K562 (cell line): ENCODE data around the gene NEB. TPM values are rescaled to one million over a fixed set of nuclear protein-coding genes. Genes with fewer than 3 reads are reported as not detected.

ENCODE experiments used
- ATAC-seq: fragments of 200-7000 bp; cut with Tn5 transposase; 3 replicates; pipeline ENCODE4 v1.9.1; 2020; ENCODE audit warnings: moderate library complexity
- BruUV-seq: library from RNA; stranded (reverse); fragments of 400-500 nt; replicated peaks from 2 replicates; lab custom pipeline; 2021; lab: Mats Ljungman, UMichigan
- CTCF ChIA-PET: fragments of 300-600 bp; formaldehyde crosslinking; extraction: SDS; loops from one replicate; lab custom pipeline; 2021; ENCODE audit warnings: low intra/inter-chr PET ratio; lab: Yijun Ruan, JAX
- POLR2A ChIA-PET: fragments of 300-600, 350-650 bp; sonication (Branson Sonifier 250); formaldehyde crosslinking; extraction: SDS; loops from one replicate; lab custom pipeline; 2021; ENCODE audit warnings: antibody characterized with exemption, inconsistent platforms; lab: Yijun Ruan, JAX
- DNase-seq, 4 experiments: peaks; one replicate each; pipeline versions ENCODE4 v3.0.0 to v3.0.0-alpha.2; 2011 to 2018; ENCODE audit warnings: low spot score in 3 of 4, mixed read lengths in 3 of 4; ENCODE audit errors: extremely low read depth in 1 of 4
- FAIRE-seq: peaks from 2 replicates; lab custom pipeline; 2011; peaks lifted over from hg19 to GRCh38; lab: Jason Lieb, UNC
- H2AFZ ChIP-seq: 2 replicates; pipeline ENCODE4 v1.6.0; 2011; ENCODE audit warnings: low read depth, low read length, control low read depth, inconsistent platforms
- H3K27ac ChIP-seq: fragments of 200-600 bp; 3 replicates; pipeline ENCODE4 v1.8.0; 2011; ENCODE audit warnings: low read depth, mild to moderate bottlenecking, control low read depth, inconsistent platforms, low read length, moderate library complexity, mixed read lengths; ENCODE audit errors: extremely low read depth
- H3K27me3 ChIP-seq, 2 experiments: fragments of 300-600 bp in 1 of 2; 2 replicates in 1 of 2; 3 replicates in 1 of 2; pipeline versions ENCODE4 v1.6.0 to v1.8.0; 2011; ENCODE audit warnings: inconsistent platforms in 2 of 2, low read length in 2 of 2, mild to moderate bottlenecking in 1 of 2, mixed read lengths in 1 of 2, moderate library complexity in 1 of 2; ENCODE audit not compliant: control insufficient read depth in 2 of 2, insufficient read depth in 2 of 2
- H3K36me3 ChIP-seq: fragments of 300-600 bp; 3 replicates; pipeline ENCODE4 v1.8.0; 2011; ENCODE audit warnings: mild to moderate bottlenecking, low read length, inconsistent platforms; ENCODE audit not compliant: control insufficient read depth, insufficient read depth
- H3K4me1 ChIP-seq, 2 experiments: fragments of 200-600 bp in 1 of 2; replicated peaks in 1 of 2; 2 replicates in 1 of 2; 3 replicates in 1 of 2; pipeline versions ENCODE4 v1.5.1 to v1.8.0; 2011; ENCODE audit warnings: inconsistent platforms in 2 of 2, low read length in 2 of 2, mild to moderate bottlenecking in 1 of 2, mixed read lengths in 1 of 2, moderate library complexity in 1 of 2; ENCODE audit not compliant: control insufficient read depth in 2 of 2, insufficient read depth in 2 of 2
- H3K4me2 ChIP-seq: 2 replicates; pipeline ENCODE4 v1.6.1; 2011; ENCODE audit warnings: low read length, control low read depth, inconsistent platforms, mixed read lengths; ENCODE audit not compliant: insufficient read depth
- H3K4me3 ChIP-seq: fragments of 200-600 bp; sonication (generic), shearing (Covaris generic); 2 replicates; pipeline ENCODE4 v1.5.1; 2016; ENCODE audit warnings: control low read depth, inconsistent platforms
- H3K79me2 ChIP-seq: fragments of 200-600 bp; 3 replicates; pipeline ENCODE4 v1.8.0; 2011; ENCODE audit warnings: low read length, inconsistent platforms; ENCODE audit not compliant: control insufficient read depth, insufficient read depth
- H3K9ac ChIP-seq, 2 experiments: 2 replicates each; pipeline versions ENCODE4 v1.6.0 to v1.6.1; 2011; ENCODE audit warnings: low read depth in 2 of 2, low read length in 2 of 2, control low read depth in 1 of 2, inconsistent platforms in 1 of 2, mild to moderate bottlenecking in 1 of 2, mixed read lengths in 1 of 2; ENCODE audit not compliant: insufficient read depth in 1 of 2
- H3K9me1 ChIP-seq: one replicate; pipeline ENCODE4 v1.6.0; 2011; ENCODE audit warnings: inconsistent platforms, mild to moderate bottlenecking, low read length, moderate library complexity; ENCODE audit not compliant: control insufficient read depth, insufficient read depth
- H3K9me3 ChIP-seq: replicated peaks from 2 replicates; pipeline ENCODE4 v1.5.1; 2011; ENCODE audit warnings: low read depth, low read length, inconsistent platforms; ENCODE audit not compliant: control insufficient read depth, insufficient read depth
- H4K20me1 ChIP-seq: replicated peaks from 2 replicates; pipeline ENCODE4 v1.6.1; 2011; ENCODE audit warnings: low read length, inconsistent platforms, mixed read lengths; ENCODE audit not compliant: control insufficient read depth, insufficient read depth
- BHLHE40 ChIP-seq: IDR thresholded peaks from 2 replicates; pipeline ENCODE4 v1.6.1; 2011; ENCODE audit warnings: low read length, improper control_type of control experiment
- ETV5 ChIP-seq: sonication (generic); formaldehyde crosslinking; IDR thresholded peaks from 2 replicates; pipeline ENCODE4 v1.4.0; 2020; ENCODE audit warnings: low read depth, mild to moderate bottlenecking, missing genetic modification reagents
- FOXA3 ChIP-seq, 2 experiments: fragments of 450-650 bp in 1 of 2; sonication (generic) in 1 of 2; formaldehyde crosslinking; IDR thresholded peaks in 1 of 2; conservative IDR thresholded peaks in 1 of 2; 2 replicates each; pipeline versions ENCODE4 v1.4.0 to v1.8.0; 2020 to 2022; ENCODE audit warnings: mild to moderate bottlenecking in 2 of 2, missing genetic modification reagents in 1 of 2
- HMG20A ChIP-seq: fragments of 450-650 bp; formaldehyde crosslinking; conservative IDR thresholded peaks from 2 replicates; pipeline ENCODE4 v1.4.0; 2020; ENCODE audit warnings: mild to moderate bottlenecking, mixed read lengths
- L3MBTL2 ChIP-seq: fragments of 450-650 bp; IDR thresholded peaks from 2 replicates; pipeline ENCODE4 v1.6.1; 2016; ENCODE audit warnings: mild to moderate bottlenecking, moderate library complexity
- MEIS2 ChIP-seq: fragments of 450-650 bp; IDR thresholded peaks from 2 replicates; pipeline ENCODE4 v1.6.1; 2014; ENCODE audit warnings: mild to moderate bottlenecking; ENCODE audit not compliant: partially characterized antibody
- PBX2 ChIP-seq, 2 experiments: IDR thresholded peaks in 1 of 2; conservative IDR thresholded peaks in 1 of 2; 2 replicates each; pipeline ENCODE4 v1.6.1; 2016; ENCODE audit warnings: low read depth in 2 of 2, mild to moderate bottlenecking in 1 of 2, missing compliant biosample characterization in 1 of 2, missing genetic modification characterization in 1 of 2, moderate library complexity in 1 of 2
- POLR2AphosphoS2 ChIP-seq: IDR thresholded peaks from 2 replicates; pipeline ENCODE4 v1.6.1; 2012; ENCODE audit warnings: low read length, improper control_type of control experiment
- RAD21 ChIP-seq, 2 experiments: fragments of 250-450 bp in 1 of 2; fragments of 450-650 bp in 1 of 2; sonication (Bioruptor Pico) in 1 of 2; formaldehyde crosslinking in 1 of 2; IDR thresholded peaks in 1 of 2; conservative IDR thresholded peaks in 1 of 2; 2 replicates each; pipeline versions ENCODE4 v1.4.0 to v1.8.0; 2020 to 2022; ENCODE audit warnings: mild to moderate bottlenecking in 2 of 2, moderate library complexity in 1 of 2
- RBM17 ChIP-seq: fragments of 200-400 bp; formaldehyde crosslinking; IDR thresholded peaks from 2 replicates; pipeline ENCODE4 v1.6.1; 2017; ENCODE audit warnings: low read depth, mild to moderate bottlenecking, low read length, borderline replicate concordance
- RBM34 ChIP-seq: fragments of 200-400 bp; formaldehyde crosslinking; IDR thresholded peaks from 2 replicates; pipeline ENCODE4 v1.6.1; 2018; ENCODE audit warnings: low read length, borderline replicate concordance; ENCODE audit not compliant: insufficient read depth
- SLC30A9 ChIP-seq: fragments of 250-450 bp; sonication (Bioruptor Pico); IDR thresholded peaks from 2 replicates; pipeline ENCODE4 v1.8.0; 2022; ENCODE audit warnings: mild to moderate bottlenecking, moderate library complexity
- TGIF2 ChIP-seq: sonication (generic); formaldehyde crosslinking; IDR thresholded peaks from 2 replicates; pipeline ENCODE4 v1.8.1; 2022; ENCODE audit warnings: mild to moderate bottlenecking, missing genetic modification reagents, moderate library complexity
- ZNF253 ChIP-seq: fragments of 250-450 bp; sonication (Bioruptor Pico); conservative IDR thresholded peaks from 2 replicates; pipeline ENCODE4 v1.6.1; 2021; ENCODE audit warnings: mild to moderate bottlenecking
- ZNF280B ChIP-seq: fragments of 250-450 bp; sonication (Bioruptor Pico); IDR thresholded peaks from 2 replicates; pipeline ENCODE4 v1.5.1; 2021; ENCODE audit warnings: mild to moderate bottlenecking
- WGBS: fragments of 100-300 bp; shearing (Covaris generic); methylation state at CpG from one replicate; pipeline ENCODE4 v1.1.6; 2016; ENCODE audit warnings: low coverage, mixed read lengths; ENCODE audit not compliant: insufficient coverage; ENCODE audit errors: missing lambda C conversion rate; 5-methylcytosine and 5-hydroxymethylcytosine counted together
- in situ Hi-C: fragments of 300-500 bp; cut with MboI; formaldehyde crosslinking; loops from 4 replicates; pipeline ENCODE4 v1.15.0; 2018; ENCODE audit warnings: inconsistent platforms, mixed read lengths
- intact Hi-C: fragments of 100-400 bp; cut with micrococcal nuclease; formaldehyde crosslinking; loops from 2 replicates; pipeline ENCODE4 v1.14.2; 2022
- polyA plus RNA-seq, 8 experiments: library from polyadenylated mRNA; depleted of rRNA in 4 of 8; stranded (reverse) in 5 of 8; unstranded in 3 of 8; fragments of >200 nt; fragmentation: Nextera tagmentation in 2 of 8; fragmentation: Illumina TruSeq in 1 of 8; extraction: Ambion mirVana in 2 of 8; extraction: Trizol in 1 of 8; gene quantifications; 2 replicates each; pipeline versions ENCODE4 v1.2.1 to v1.2.3, GENCODE V29; 2011 to 2014; ENCODE audit warnings: inconsistent platforms in 1 of 8, missing spikeins in 1 of 8
- total RNA-seq, 7 experiments: library from RNA; depleted of rRNA in 6 of 7; stranded (reverse); fragments of >200 nt in 6 of 7; fragmentation: Illumina TruSeq in 2 of 7; extraction: Trizol in 2 of 7; gene quantifications; 2 replicates each; pipeline versions ENCODE4 v1.2.1 to v1.2.3, GENCODE V29; 2011 to 2021; ENCODE audit warnings: low replicate concordance in 1 of 7
- TF ChIP-seq, protein P1 (sequence below): fragments of 450-650 bp; IDR thresholded peaks from 2 replicates; pipeline ENCODE4 v1.6.1; 2016

Gene NEB
- total and polyA plus RNA-seq, 9 of the 15 experiments (the other 6 are each of a cell fraction or from before 2014, with no cell fraction given) = 1.7 to 3.8 (median 2.9) TPM

DNA sequence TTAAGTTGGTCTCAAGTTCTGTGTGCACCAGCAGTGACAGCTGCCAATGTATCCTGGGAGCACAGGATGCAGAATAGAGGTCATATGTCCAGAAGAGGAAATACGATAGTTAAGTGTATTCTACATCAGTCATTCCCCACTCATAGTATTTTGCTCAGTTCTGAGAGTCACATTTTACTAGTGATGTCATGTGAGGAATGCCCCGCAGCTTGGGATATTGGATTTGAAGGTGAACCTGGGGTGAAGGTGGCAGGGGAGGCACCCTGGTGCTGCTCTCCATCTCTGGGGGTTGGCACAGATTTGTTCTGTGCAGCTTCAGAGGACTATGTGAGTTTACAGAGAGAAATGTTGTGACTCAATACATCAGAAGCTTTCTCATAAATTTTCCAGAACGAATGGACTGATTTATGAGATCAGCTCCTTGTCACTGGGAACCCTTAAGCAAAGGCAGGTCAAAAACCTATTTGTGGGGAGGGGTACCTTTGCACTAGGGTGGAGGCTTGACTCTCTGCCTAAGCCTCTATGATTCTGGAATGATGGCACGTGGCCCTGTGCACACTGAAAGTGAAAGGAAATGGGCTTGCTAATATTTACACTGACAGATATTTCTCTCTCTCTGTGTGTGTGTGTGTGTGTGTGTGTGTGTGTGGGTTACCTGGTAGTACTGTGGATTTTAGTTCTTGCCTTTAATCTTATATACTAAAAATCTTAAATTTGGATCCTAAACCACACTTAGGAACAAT, 95.9 kb downstream of the NEB start:
- FAIRE-seq (no peak), DNase-seq (no peak), ATAC-seq (peak; percentile 57)
- Histone ChIP-seq H3K9ac (no peak overlapping the region), H3K79me2 (no peaks in the 10 kb centered on the region), H3K4me3 (no peak overlapping the region), H3K27ac (no peak overlapping the region), H3K36me3 (no peaks in the 10 kb centered on the region), H3K4me1 (peaks cover 0 to 5% of the 10 kb centered on the region in 2 experiments; a peak in 1 of 5 replicates), H3K9me3 (no peaks in the 10 kb centered on the region), H3K4me2 (no peak overlapping the region), H2AFZ (no peak overlapping the region), H3K9me1 (no peaks in the 10 kb centered on the region), H4K20me1 (no peaks in the 10 kb centered on the region), H3K27me3 (no peaks in the 10 kb centered on the region)
- intact Hi-C loops (no loop called here), in situ Hi-C loops (no loop called here)
- CTCF ChIA-PET = no interaction called here
- WGBS = 23% methylated on average over 4 of the region's 4 CpGs
- BruUV-seq = no TSS peak
- POLR2A ChIA-PET = interaction anchor here (1.1 to 1.5 kb wide), 2 partner anchors 12 to 285 kb away, joined by 3 to 5 read pairs; no protein-coding TSS in a partner anchor
- TF ChIP-seq RBM17 = no peak
- no peak for TF ChIP-seq RAD21 (CRISPR knock-in tag; conservative IDR thresholded peaks at IDR 0.05 in 1 of 2, IDR thresholded peaks at IDR 0.05 in 1 of 2)
- TF ChIP-seq L3MBTL2 = peak; percentile 35; the same call in 1 of the 2 replicates
- TF ChIP-seq FOXA3 (CRISPR knock-in tag; conservative IDR thresholded peaks at IDR 0.05 in 1 of 2, IDR thresholded peaks at IDR 0.05 in 1 of 2) = peak in 1 of 2 experiments; percentile 50; a peak in 1 of 4 replicates
- no peak for TF ChIP-seq HMG20A (CRISPR knock-in tag)
- TF ChIP-seq POLR2AphosphoS2 = no peak
- TF ChIP-seq ETV5 (CRISPR knock-in tag) = no peak
- TF ChIP-seq, protein P1, sequence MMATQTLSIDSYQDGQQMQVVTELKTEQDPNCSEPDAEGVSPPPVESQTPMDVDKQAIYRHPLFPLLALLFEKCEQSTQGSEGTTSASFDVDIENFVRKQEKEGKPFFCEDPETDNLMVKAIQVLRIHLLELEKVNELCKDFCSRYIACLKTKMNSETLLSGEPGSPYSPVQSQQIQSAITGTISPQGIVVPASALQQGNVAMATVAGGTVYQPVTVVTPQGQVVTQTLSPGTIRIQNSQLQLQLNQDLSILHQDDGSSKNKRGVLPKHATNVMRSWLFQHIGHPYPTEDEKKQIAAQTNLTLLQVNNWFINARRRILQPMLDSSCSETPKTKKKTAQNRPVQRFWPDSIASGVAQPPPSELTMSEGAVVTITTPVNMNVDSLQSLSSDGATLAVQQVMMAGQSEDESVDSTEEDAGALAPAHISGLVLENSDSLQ = peak; percentile 18; the same call in 1 of the 2 replicates
- TF ChIP-seq SLC30A9 (CRISPR knock-in tag) = no peak
- TF ChIP-seq ZNF280B (CRISPR knock-in tag) = no peak
- TF ChIP-seq MEIS2 = peak; percentile 61
- TF ChIP-seq TGIF2 = no peak
- no peak for TF ChIP-seq RBM34
- TF ChIP-seq ZNF253 (CRISPR knock-in tag) = no peak
- peak; percentile 47; the same call in 1 of the 2 replicates for TF ChIP-seq BHLHE40
- TF ChIP-seq PBX2 (CRISPR knock-in tag; IDR thresholded peaks at IDR 0.05; ENCODE audit: low read depth) = no peak
- TF ChIP-seq PBX2 (tag; conservative IDR thresholded peaks at IDR 0.05; ENCODE audit: low read depth) = peak; percentile 50
